PC-9 (cell line): ENCODE measurements around the gene EBNA1BP2. TPM values are rescaled to one million over a fixed set of nuclear protein-coding genes. Genes with fewer than 3 reads are reported as not detected.
A peak's percentile ranks its signal among the peaks of the same experiment; 100 is the strongest.

Experiments
- BruUV-seq: library from RNA; stranded (reverse); fragments of 400-500 nt; replicated peaks from 2 replicates; lab custom pipeline; 2021; lab: Mats Ljungman, UMichigan
- CTCF ChIA-PET: fragments of 300-600 bp; sonication (Branson Sonifier 250); formaldehyde crosslinking; loops from one replicate; lab custom pipeline; 2022; ENCODE audit warnings: antibody characterized with exemption; lab: Charles Lee
- POLR2A ChIA-PET: fragments of 300-600 bp; sonication (Branson Sonifier 250); formaldehyde crosslinking; loops from one replicate; lab custom pipeline; 2022; ENCODE audit warnings: antibody characterized with exemption; ENCODE audit not compliant: unreplicated experiment; lab: Charles Lee
- DNase-seq, 2 experiments: peaks; one replicate each; pipeline versions ENCODE4 v3.0.0 to v3.0.0-alpha.2; 2015 to 2022; ENCODE audit warnings: mixed read lengths in 1 of 2
- H2AFZ ChIP-seq: fragments of 200-600 bp; sonication (generic); 2 replicates; pipeline ENCODE4 v1.8.1; 2017; ENCODE audit warnings: antibody characterized with exemption
- H3F3A ChIP-seq: fragments of 200-600 bp; sonication (generic); 2 replicates; pipeline ENCODE4 v1.8.1; 2017; ENCODE audit warnings: antibody characterized with exemption, mild to moderate bottlenecking, low read depth; ENCODE audit not compliant: insufficient read depth
- H3K27ac ChIP-seq: fragments of 200-600 bp; sonication (generic); 2 replicates; pipeline ENCODE4 v1.6.1; 2016; ENCODE audit warnings: mixed run types
- H3K27me3 ChIP-seq: fragments of 200-600 bp; sonication (generic); 2 replicates; pipeline ENCODE4 v1.6.1; 2016; ENCODE audit warnings: low read depth, mixed run types; ENCODE audit not compliant: insufficient read depth
- H3K36me3 ChIP-seq: fragments of 200-600 bp; sonication (generic); 2 replicates; pipeline ENCODE4 v1.6.1; 2016; ENCODE audit warnings: low read depth, mixed run types
- H3K4me1 ChIP-seq: fragments of 200-600 bp; sonication (generic); replicated peaks from 2 replicates; pipeline ENCODE4 v1.6.1; 2016; ENCODE audit warnings: mixed run types; ENCODE audit not compliant: insufficient read depth
- H3K4me2 ChIP-seq: fragments of 200-600 bp; sonication (generic); 2 replicates; pipeline ENCODE4 v1.6.1; 2017; ENCODE audit warnings: mixed run types
- H3K4me3 ChIP-seq: fragments of 200-600 bp; sonication (generic); 2 replicates; pipeline ENCODE4 v1.6.1; 2016; ENCODE audit warnings: mixed run types
- H3K79me2 ChIP-seq: fragments of 200-600 bp; sonication (generic); 2 replicates; pipeline ENCODE4 v1.6.1; 2017; ENCODE audit warnings: low read depth, mixed run types
- H3K9me2 ChIP-seq: fragments of 200-600 bp; sonication (generic); 2 replicates; pipeline ENCODE4 v1.8.1; 2017; ENCODE audit warnings: mild to moderate bottlenecking; ENCODE audit not compliant: insufficient read depth
- H3K9me3 ChIP-seq: fragments of 200-600 bp; sonication (generic); 2 replicates; pipeline ENCODE4 v1.8.1; 2016; ENCODE audit warnings: low read depth; ENCODE audit not compliant: insufficient read depth
- H4K20me1 ChIP-seq: fragments of 200-600 bp; sonication (generic); 2 replicates; pipeline ENCODE4 v1.8.1; 2017; ENCODE audit not compliant: insufficient read depth
- CTCF ChIP-seq: fragments of 200-600 bp; sonication (generic); conservative IDR thresholded peaks from 2 replicates; pipeline ENCODE4 v1.6.1; 2017; ENCODE audit warnings: mixed run types, antibody characterized with exemption, mild to moderate bottlenecking, moderate library complexity
- EZH2 ChIP-seq: fragments of 200-600 bp; sonication (generic); IDR thresholded peaks from 2 replicates; pipeline ENCODE4 v1.8.0; 2017; ENCODE audit warnings: antibody characterized with exemption, low read depth
- intact Hi-C: fragments of 100-400 bp; cut with micrococcal nuclease; formaldehyde crosslinking; loops from one replicate; pipeline ENCODE4 v1.10.0; 2022; ENCODE audit not compliant: unreplicated experiment
- total RNA-seq: library from RNA; stranded (reverse); gene quantifications from 2 replicates; pipeline ENCODE4 v1.2.3, GENCODE V29; 2021

EBNA1BP2 gene
- total RNA-seq, 1 experiment from 2014 or later: 153 TPM

GRCh38 chr1:43147625-43148327, 24.3 kb downstream of the EBNA1BP2 start:
- no peaks in the 10 kb centered on the region for H3K9me2 ChIP-seq
- H3K36me3 ChIP-seq: no peaks in the 10 kb centered on the region
- DNase-seq: peak; percentile 42 to 94
- ChIA-PET CTCF (no interaction called here), POLR2A (interaction anchor here (0.7 to 0.8 kb wide), 3 partner anchors 60 to 301 kb away, joined by 4 read pairs; partner anchors contain the start of gene ZNF691)
- H3K9me3 ChIP-seq: no peaks in the 10 kb centered on the region
- no peaks in the 10 kb centered on the region for H3K4me1 ChIP-seq
- no peaks in the 10 kb centered on the region for H4K20me1 ChIP-seq
- H3K27ac ChIP-seq: no peak overlapping the region
- no peak for TF ChIP-seq EZH2
- TF ChIP-seq CTCF: no peak
- H3K4me2 ChIP-seq: peak overlapping the region; percentile 38
- BruUV-seq: no TSS peak
- intact Hi-C loops: no loop called here
- no peak overlapping the region for H2AFZ ChIP-seq
- H3K79me2 ChIP-seq: no peaks in the 10 kb centered on the region
- no peaks in the 10 kb centered on the region for H3F3A ChIP-seq
- no peaks in the 10 kb centered on the region for H3K27me3 ChIP-seq
- H3K4me3 ChIP-seq: peak overlapping the region; percentile 7; the same call in 1 of the 2 replicates

GRCh38 chr1:43144237-43144636, 27.9 kb downstream of the EBNA1BP2 start:
- Histone ChIP-seq H3K4me1 (no peaks in the 10 kb centered on the region), H3K4me3 (no peak overlapping the region), H3K36me3 (no peaks in the 10 kb centered on the region), H3K27ac (no peak overlapping the region), H3K9me2 (no peaks in the 10 kb centered on the region), H3K9me3 (no peaks in the 10 kb centered on the region), H3K79me2 (no peaks in the 10 kb centered on the region), H3F3A (no peaks in the 10 kb centered on the region), H2AFZ (no peak overlapping the region), H3K27me3 (no peaks in the 10 kb centered on the region), H3K4me2 (no peak overlapping the region), H4K20me1 (no peaks in the 10 kb centered on the region)
- BruUV-seq: no TSS peak
- TF ChIP-seq EZH2 (no peak), CTCF (no peak)
- DNase-seq: no peak
- ChIA-PET CTCF (no interaction called here), POLR2A (no interaction called here)
- intact Hi-C loops: no loop called here

GRCh38 chr1:43143441-43143888, 28.6 kb downstream of the EBNA1BP2 start:
- DNase-seq: no peak
- Histone ChIP-seq H3K4me2 (no peak overlapping the region), H3K27me3 (no peaks in the 10 kb centered on the region), H3K9me2 (no peaks in the 10 kb centered on the region), H3K4me1 (no peaks in the 10 kb centered on the region), H3K27ac (no peak overlapping the region), H3K36me3 (no peaks in the 10 kb centered on the region), H3K4me3 (no peak overlapping the region), H4K20me1 (no peaks in the 10 kb centered on the region), H2AFZ (no peak overlapping the region), H3F3A (no peaks in the 10 kb centered on the region), H3K79me2 (no peaks in the 10 kb centered on the region), H3K9me3 (no peaks in the 10 kb centered on the region)
- ChIA-PET POLR2A (no interaction called here), CTCF (no interaction called here)
- intact Hi-C loops: no loop called here
- no TSS peak for BruUV-seq
- TF ChIP-seq EZH2 (no peak), CTCF (no peak; the same call in 1 of the 2 replicates)
